ENCODE results near the gene MAD1L1. TPM values are rescaled to one million over a fixed set of nuclear protein-coding genes. Genes with fewer than 3 reads are reported as not detected.
A peak's percentile ranks its signal among the peaks of the same experiment; 100 is the strongest.

MAD1L1 gene
- total RNA-seq, 1 donor from 2014 or later: 57.6 TPM

GRCh38 chr7:2259480-2259879 is 26.7 kb upstream of the MAD1L1 start:
- no peak overlapping the region for H3K4me3 Mint-ChIP-seq (ENCODE audit: unreplicated experiment)
- H3K4me1 Mint-ChIP-seq (ENCODE audit: low read depth, unreplicated experiment): peaks cover 8% of the 10 kb centered on the region
- peaks cover 4% of the 10 kb centered on the region for H3K27me3 Mint-ChIP-seq (ENCODE audit: unreplicated experiment)
- no peak overlapping the region for H3K27ac Mint-ChIP-seq (ENCODE audit: unreplicated experiment)
- peaks cover 8% of the 10 kb centered on the region for H3K9me3 Mint-ChIP-seq (ENCODE audit: unreplicated experiment)
- TF ChIP-seq, protein P1, sequence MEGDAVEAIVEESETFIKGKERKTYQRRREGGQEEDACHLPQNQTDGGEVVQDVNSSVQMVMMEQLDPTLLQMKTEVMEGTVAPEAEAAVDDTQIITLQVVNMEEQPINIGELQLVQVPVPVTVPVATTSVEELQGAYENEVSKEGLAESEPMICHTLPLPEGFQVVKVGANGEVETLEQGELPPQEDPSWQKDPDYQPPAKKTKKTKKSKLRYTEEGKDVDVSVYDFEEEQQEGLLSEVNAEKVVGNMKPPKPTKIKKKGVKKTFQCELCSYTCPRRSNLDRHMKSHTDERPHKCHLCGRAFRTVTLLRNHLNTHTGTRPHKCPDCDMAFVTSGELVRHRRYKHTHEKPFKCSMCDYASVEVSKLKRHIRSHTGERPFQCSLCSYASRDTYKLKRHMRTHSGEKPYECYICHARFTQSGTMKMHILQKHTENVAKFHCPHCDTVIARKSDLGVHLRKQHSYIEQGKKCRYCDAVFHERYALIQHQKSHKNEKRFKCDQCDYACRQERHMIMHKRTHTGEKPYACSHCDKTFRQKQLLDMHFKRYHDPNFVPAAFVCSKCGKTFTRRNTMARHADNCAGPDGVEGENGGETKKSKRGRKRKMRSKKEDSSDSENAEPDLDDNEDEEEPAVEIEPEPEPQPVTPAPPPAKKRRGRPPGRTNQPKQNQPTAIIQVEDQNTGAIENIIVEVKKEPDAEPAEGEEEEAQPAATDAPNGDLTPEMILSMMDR (IDR thresholded peaks at IDR 0.05; ENCODE audit: partially characterized antibody, unreplicated experiment): no peak
- peaks cover 4% of the 10 kb centered on the region for H3K36me3 Mint-ChIP-seq (ENCODE audit: unreplicated experiment)
- no peak for DNase-seq

DNA sequence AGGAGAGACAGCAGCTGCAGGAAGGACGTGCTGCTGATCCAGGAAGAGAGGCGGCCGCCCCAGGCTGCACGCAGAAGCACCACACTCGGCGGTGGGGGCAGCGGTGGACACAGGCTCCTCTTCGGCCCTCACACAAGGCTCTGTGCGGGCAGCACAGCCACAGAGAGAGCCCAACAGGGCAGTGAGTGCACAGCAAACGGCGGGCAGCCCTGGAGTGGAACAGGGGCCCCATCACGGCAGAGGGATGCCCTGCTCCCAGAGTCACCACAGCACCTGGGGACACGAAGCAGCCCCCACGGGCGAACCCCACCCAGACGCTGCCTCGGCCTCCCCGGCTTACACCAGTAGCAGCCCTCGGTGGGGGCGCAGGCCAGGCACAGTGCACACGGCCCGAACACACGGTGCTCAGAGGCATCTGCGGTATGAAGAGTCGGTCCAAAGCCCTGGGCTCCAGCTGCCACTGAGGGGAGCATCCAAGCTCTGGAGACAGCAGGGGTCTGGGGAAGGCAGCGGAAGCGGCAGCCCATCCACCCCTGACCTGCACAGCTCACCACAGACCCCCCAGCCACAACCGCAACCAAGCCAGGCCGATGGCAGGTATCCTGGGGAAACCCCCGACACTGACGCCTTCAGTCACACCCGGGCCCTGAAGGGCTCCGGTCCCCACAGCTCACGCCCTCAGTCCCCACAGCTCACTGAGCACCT is 26.1 kb upstream of the MAD1L1 start:
- H3K27me3 Mint-ChIP-seq (ENCODE audit: unreplicated experiment): peaks cover 4% of the 10 kb centered on the region
- H3K9me3 Mint-ChIP-seq (ENCODE audit: unreplicated experiment): peaks cover 8% of the 10 kb centered on the region
- H3K36me3 Mint-ChIP-seq (ENCODE audit: unreplicated experiment): no peaks in the 10 kb centered on the region
- DNase-seq: no peak
- peaks cover 4% of the 10 kb centered on the region for H3K4me1 Mint-ChIP-seq (ENCODE audit: low read depth, unreplicated experiment)
- peak overlapping the region; percentile 82 for H3K27ac Mint-ChIP-seq (ENCODE audit: unreplicated experiment)
- no peak overlapping the region for H3K4me3 Mint-ChIP-seq (ENCODE audit: unreplicated experiment)
- TF ChIP-seq, protein P1 (IDR thresholded peaks at IDR 0.05; ENCODE audit: partially characterized antibody, unreplicated experiment): no peak

DNA sequence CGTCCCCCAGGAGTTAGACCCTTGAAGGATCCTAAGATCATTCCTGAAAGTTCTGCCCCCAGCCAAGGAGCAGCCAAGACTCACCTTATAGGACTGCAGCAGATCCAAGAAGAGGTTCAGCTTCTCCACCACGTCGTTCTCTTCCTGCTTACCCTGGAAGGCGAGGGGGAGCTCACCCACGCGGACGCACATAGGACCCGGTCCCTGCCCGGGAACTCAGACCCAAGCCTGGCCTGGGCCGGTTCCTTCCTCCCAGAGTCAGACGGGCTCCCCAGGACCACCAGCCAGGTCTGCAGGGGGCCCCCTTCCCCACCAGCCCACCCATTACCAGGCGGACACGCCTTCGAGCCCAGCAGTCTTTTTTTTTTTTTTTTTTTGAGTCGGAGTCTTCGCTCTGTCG is 24.9 kb upstream of the MAD1L1 start:
- no peaks in the 10 kb centered on the region for H3K36me3 Mint-ChIP-seq (ENCODE audit: unreplicated experiment)

GRCh38 chr7:2257046-2257551 is 24.4 kb upstream of the MAD1L1 start:
- H3K4me1 Mint-ChIP-seq (ENCODE audit: low read depth, unreplicated experiment): peaks cover 3% of the 10 kb centered on the region
- H3K27me3 Mint-ChIP-seq (ENCODE audit: unreplicated experiment): peaks cover 2% of the 10 kb centered on the region
- TF ChIP-seq, protein P1 (IDR thresholded peaks at IDR 0.05; ENCODE audit: partially characterized antibody, unreplicated experiment): no peak
- no peak overlapping the region for H3K4me3 Mint-ChIP-seq (ENCODE audit: unreplicated experiment)
- H3K9me3 Mint-ChIP-seq (ENCODE audit: unreplicated experiment): peaks cover 5% of the 10 kb centered on the region
- DNase-seq: no peak
- no peaks in the 10 kb centered on the region for H3K36me3 Mint-ChIP-seq (ENCODE audit: unreplicated experiment)
- H3K27ac Mint-ChIP-seq (ENCODE audit: unreplicated experiment): no peak overlapping the region

More for the DNA sequence above, 24.9 kb upstream of the MAD1L1 start:
- H3K27me3 Mint-ChIP-seq (ENCODE audit: unreplicated experiment): peaks cover 2% of the 10 kb centered on the region
- H3K27ac Mint-ChIP-seq (ENCODE audit: unreplicated experiment): peak overlapping the region; percentile 17
- no peak overlapping the region for H3K4me3 Mint-ChIP-seq (ENCODE audit: unreplicated experiment)
- peaks cover 4% of the 10 kb centered on the region for H3K4me1 Mint-ChIP-seq (ENCODE audit: low read depth, unreplicated experiment)
- TF ChIP-seq, protein P1 (IDR thresholded peaks at IDR 0.05; ENCODE audit: partially characterized antibody, unreplicated experiment): no peak
- no peak for DNase-seq
- peaks cover 8% of the 10 kb centered on the region for H3K9me3 Mint-ChIP-seq (ENCODE audit: unreplicated experiment)

DNA sequence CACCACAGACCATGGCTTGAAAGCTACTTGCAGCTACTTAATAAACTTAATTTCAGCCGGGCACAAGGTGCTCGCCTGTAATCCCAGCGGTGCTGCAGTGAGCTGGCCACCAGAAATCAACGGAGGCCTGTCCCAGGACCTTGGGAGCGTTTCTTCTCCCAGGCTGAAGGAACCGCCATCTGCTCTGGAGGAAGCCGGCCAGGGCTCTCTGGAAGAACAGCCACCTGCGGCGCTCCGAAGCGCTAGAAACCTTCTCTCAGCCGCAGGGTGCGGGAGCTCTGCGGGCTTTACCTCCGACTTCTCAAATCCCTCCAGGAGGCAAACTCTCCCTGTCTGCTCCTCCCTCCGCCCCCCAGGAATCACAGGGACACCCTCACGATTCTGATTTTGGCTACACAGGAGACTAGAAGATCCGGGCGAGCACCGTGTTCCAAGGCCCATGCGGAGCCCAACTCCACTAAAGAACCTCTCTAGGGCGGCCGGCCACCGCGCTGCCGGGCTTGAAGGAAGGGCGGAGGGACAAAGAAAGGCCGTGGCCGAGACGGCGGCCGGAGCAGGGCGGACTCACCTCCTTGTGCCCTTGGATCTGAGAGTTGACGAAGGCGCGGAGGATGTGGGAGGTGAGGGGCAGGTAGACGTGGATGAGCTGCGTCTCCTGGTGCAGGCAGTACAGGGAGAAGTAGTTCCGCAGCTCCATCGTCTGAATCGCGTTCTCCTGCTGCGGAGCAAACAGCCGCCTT is 23.7 kb upstream of the MAD1L1 start:
- peaks cover 3% of the 10 kb centered on the region for H3K4me1 Mint-ChIP-seq (ENCODE audit: low read depth, unreplicated experiment)
- no peak overlapping the region for H3K27ac Mint-ChIP-seq (ENCODE audit: unreplicated experiment)
- peaks cover 3% of the 10 kb centered on the region for H3K9me3 Mint-ChIP-seq (ENCODE audit: unreplicated experiment)
- no peaks in the 10 kb centered on the region for H3K36me3 Mint-ChIP-seq (ENCODE audit: unreplicated experiment)
- TF ChIP-seq, protein P1 (IDR thresholded peaks at IDR 0.05; ENCODE audit: partially characterized antibody, unreplicated experiment): no peak
- no peak overlapping the region for H3K4me3 Mint-ChIP-seq (ENCODE audit: unreplicated experiment)
- peaks cover 2% of the 10 kb centered on the region for H3K27me3 Mint-ChIP-seq (ENCODE audit: unreplicated experiment)
- DNase-seq: no peak
